T-helper 9 cell (primary cell): ENCODE measurements around the gene CRACR2B.
A peak's percentile ranks its signal among the peaks of the same experiment; 100 is the strongest.

ENCODE experiments used
- DNase-seq: peaks from one replicate; pipeline ENCODE4 v3.0.0-alpha.2; 2020

Gene CRACR2B

DNA sequence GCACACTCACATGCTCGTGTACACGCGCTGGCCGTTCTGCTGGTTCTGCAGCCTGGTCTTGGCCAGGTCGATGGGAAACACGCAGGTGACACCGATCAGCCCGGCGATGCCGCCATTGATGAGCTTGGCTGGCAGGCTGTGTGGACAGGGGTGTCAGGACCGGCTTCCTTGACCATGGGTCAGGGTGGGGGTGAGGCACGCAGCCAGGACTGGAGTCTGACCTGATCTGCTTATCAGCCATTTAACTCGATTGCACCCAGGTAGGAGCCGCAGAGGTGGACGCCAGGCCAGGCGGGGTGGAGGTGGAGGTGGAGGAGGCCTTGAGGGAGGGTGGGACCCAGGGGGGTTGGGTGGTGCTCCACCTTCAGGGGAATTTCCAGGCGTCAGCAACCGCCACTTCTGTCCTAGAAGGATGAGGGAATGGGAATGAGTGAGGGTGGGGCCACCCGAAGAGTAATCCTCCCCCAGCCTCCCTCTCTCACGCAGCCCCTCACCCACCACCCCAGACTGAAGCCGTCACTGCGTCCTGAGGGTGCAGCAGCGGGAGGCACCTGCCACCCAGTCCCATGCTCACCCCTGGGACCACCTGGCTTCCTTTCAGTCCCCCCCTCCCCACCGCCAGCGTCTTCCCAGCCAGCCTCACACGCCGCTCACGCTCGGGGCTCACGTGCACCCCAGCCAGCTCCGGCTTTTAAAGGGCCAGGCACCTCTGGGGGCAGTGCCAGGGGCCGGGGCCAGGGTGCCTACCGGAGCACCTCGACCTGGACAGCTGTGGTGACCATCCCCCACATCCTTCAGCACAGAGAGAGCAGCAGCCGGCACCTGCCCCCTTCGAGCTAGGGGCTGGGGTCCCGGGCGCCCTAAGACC lies 32.7 kb upstream of the CRACR2B start:
- no peak for DNase-seq

DNA sequence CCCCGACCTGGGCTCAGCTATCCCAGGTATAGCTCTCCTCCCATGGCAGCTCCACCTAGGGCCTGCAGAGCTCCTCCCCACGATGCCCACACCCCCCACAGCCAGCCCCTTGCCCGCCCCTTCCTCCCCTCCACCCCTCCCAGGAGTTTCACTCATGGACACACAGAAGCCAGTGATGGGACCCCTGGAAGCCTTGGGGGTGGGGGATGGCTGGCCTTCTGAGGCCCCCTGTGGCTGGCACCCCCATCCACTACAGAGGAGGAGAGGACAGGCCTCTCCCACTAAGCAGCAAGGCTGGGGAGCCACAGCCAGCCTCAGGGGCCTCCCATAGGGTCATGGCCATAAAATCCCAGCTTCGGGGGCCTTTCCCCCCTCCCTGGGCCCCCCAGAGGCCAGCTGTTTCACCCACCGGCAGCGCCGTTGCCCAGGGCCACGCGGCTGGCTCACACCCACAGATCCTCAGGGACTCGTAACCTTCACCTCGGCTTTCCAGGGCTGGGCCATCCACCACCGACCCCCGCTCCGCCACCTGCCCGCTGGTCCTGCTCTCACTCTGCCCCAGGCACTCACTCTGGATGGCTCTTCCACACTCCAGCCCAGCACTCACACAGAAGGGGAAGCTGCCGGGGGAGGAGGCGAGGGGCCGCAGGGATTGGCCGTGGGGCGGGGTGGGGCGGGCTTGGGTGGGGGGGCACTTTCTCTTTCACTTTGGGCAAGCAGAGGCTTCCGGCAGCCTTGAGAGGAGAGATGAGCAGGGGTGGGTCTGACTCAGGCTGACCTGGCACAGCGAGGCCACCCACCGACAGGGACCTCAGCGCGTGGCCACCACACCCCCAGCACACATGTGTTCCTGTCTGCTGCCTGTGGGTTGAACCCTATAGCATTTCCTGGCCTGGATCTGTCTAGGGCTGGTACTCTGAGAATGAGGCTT lies 31.8 kb upstream of the CRACR2B start:
- peak; percentile 72 for DNase-seq

GRCh38 chr11:796565-797295 lies 31.0 kb upstream of the CRACR2B start:
- DNase-seq = no peak

DNA sequence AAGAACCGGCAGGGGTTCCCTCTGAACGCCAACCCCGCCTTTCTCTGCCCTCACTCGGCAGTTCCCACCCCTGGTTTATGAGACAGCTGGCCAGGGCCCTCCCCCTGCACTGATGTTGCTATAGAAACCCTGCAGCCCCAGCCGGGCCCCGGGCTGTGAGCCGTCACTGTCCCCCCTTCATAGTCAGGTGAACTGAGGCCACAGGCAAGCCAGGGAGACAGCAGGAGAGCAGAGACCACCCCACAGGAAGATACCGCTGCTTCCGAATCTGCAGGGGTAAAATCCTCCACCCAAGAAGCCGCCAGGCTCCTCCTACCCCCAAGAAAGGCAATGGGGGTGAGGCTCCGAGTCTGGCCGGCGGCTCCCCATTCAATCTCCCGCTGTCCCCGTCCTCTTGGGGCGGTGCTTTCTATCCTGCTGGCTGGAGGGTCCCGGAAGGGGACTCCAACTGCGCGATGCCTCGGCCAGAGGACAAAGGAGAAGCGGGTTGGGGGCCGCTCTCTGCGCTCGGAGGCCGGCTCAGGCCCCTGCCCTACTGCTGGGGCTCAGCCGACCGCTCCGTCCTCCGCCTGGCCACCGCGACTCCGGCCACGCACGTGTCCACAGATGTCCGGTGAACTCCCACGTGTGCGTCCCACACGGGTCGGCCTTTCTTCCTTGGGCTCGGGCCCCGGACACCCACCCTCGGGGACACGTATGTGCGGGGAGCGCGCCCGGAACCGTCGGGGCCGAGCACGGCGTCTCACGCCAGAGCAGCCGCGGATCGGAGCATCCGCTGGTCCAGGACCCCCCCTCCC lies 30.2 kb upstream of the CRACR2B start:
- DNase-seq = peak; percentile 66

DNA sequence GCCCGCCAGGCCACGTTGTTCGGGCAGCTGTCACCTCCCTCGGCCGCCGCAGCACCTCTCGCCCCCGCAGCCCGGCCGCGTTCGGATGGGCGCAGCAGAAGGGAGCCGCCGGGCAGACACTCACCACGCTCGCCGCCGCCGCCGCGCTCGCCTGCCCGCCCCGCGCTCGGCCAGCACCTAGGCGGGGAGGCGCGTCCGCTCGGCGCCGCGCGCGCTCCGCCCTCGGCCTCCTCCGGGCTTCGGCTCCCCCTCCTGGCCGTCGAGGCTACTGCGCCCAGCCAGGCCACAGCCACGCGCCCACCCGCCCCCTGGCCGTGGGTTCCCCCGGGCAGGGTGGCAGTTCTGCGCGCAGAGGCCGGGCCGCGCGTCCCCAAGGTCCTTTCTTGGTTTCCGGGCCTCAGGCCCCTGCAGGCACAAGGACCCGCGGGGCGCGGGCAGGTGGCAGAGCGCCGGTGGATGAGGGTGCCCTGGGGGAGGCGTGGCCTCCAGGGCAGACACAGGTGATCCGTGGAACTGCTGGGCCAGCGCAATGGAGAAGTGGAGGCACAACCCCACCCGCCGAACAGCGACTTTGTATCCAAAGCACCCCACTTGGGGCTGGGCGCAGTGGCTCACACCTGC lies 29.5 kb upstream of the CRACR2B start, which contains the start of gene SLC25A22:
Gene SLC25A22, minus strand, starts transcription at position 189 of the 621 bp plus-strand sequence. CDS start 3,275 bp downstream, outside the sequence.
- peak; percentile 81 for DNase-seq

- no peak for DNase-seq
Observed at GRCh38 chr11:799641-800316, 27.9 kb upstream of the CRACR2B start.

- no peak for DNase-seq
Observed at GRCh38 chr11:800473-800872, 27.2 kb upstream of the CRACR2B start.

DNA sequence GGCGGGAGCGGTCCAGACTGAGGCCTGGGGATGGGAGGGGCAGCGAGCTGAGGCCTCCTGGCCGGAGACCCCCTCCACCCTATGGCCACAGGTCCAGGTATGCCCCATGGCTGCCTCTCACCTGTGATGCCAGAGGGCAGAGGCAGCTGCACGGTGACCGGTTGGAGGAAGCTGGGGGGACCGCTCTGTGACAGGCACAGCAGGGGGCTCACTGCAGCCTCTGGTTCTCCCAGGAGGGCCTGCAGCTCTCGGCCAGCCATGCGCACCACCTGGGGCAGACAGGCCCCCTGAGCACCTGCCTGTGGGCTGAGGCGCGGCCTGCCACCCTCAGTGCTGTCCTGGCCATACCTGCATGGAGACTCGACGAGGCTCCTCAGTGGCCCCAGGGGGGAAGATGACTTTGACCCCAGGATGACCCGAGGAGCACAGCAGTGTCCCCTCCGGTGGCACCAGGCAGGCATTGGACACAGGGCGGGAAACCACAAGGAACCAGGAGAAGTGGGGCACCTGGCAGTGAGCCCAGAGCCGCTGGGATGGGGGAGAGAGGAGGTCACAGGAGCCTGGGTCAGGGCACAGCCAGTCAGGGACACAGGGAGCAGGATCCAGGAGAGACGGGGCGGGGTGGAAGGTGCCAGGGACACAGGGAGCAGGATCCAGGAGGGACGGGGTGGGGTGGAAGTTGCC lies 26.5 kb upstream of the CRACR2B start:
- no peak for DNase-seq

DNA sequence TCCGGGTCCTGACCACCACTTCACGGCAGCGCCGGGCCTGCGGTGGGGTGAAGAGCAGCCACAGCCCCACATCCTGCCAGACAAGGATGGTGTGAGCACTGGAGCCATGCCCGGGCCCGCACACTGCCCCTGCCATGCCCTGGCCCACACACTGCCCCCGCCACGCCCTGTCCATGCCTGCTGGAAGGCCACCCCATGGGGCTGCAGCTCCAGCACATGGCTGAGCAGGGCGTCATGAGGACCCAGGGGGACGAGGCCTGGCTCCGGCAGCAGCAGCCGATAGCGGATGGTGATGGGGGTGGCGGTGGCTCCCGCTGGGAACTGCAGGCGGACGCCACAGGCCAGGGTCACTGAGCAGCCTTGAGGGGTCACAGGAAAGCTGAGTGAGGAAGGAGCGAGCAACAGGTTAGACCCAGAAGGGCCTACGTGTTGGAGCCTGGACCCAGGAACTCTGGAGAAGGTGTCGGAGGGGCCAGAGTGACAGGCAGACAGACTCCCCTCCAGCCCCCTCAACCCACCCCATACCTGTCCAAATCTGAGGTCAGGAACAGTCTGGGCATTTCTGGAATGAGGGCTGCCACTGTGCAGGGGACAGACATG lies 25.6 kb upstream of the CRACR2B start:
- no peak for DNase-seq

DNA sequence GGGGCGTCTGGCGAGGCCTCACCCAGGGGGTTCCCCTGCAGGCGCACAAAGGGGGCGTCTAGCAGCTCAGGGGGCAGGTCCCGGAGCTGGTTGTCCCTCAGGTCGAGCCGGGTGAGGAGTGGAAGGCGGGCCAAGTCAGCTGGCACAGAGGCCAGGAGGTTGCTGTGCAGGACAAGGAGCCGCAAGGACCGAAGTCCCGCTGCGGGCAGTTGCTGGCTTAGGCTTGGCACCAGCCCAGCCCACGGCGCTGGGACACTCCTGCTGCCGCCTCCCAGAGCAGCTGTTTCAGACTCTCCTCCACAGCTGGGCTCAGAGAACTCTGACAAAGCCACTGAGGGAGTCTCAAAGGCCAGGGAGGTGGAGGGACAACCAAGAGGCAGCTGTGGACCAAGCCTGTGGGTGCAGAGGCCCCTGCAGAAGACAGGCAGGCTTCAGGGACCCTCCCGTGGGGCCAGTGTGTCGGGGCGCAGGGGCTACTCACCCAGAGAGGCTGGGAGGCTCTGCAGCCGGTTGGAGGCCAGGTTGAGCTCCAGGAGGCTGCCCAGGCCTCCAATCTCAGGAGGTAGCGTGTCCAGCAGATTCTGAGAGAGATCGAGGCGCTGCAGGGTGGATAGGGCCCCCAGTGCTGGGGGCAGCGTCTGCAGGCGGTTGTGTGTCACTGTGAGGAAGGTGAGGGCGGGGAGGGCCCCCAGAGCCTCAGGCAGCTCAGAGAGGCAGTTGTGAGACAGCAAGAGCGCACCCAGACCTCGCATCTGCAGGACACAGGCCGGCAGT lies 24.8 kb upstream of the CRACR2B start:
- DNase-seq = no peak

DNA sequence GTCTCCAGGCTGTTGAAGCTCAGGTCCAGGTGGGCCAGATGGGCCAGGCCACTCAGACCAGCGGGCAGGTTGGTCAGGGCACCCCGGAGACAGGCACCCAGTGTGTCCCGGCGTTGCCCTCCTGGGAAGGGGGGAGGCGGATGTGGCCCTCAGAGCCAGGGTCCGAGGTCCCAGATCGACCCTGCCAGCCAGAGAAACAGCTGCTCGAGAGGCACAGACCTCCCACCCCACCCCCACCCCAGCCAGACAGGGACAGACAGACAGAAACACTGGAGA lies 24.3 kb upstream of the CRACR2B start:
- no peak for DNase-seq

- DNase-seq = no peak
Observed at GRCh38 chr11:803770-804598, 23.7 kb upstream of the CRACR2B start.

GRCh38 chr11:804599-804964 lies 23.1 kb upstream of the CRACR2B start:
- DNase-seq = no peak

DNA sequence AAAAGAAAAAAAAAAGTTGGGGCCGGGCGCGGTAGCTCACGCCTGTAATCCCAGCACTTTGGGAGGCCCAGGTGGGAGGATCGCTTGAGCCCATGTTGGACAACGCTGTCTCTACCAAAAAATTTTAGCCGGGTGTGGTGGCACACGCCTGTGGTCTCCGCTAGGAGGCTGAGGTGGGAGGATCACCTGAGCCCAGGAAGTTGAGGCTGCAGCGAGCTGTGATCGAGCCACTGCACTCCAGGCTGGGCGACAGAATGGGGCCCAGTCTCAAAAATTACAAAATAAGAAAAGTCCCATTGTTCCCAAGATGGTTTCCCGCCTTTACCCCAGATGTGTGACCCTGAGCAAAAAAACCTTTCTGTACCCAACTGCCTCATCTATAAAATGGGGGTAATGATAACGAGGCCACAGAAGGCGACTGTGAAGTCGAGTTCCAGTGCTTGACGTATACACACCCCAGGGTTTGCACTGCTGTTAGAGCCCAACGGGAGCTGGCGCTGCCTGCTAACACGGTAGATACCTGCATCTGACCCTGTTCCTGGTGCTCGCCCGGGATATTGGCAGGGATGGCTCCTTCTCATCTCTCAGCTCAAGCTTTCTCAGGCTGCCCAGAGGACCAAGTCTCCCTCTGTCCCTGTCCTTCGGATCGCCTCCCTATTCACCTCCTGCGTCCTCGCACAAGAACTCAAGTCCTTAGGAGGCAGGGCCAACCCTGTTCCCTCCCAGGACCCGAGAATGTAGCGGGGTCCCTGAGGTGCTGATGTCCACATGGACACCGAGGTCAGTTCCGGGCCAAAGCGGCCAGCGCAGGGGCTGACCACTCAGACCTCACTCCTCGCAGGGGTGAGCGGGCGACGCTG lies 19.1 kb upstream of the CRACR2B start:
- DNase-seq = no peak

- peak; percentile 98 for DNase-seq
Observed at GRCh38 chr11:809287-810039, 18.3 kb upstream of the CRACR2B start, which contains the start of gene RPLP2. Gene RPLP2 (plus strand): TSS chr11:809967. CDS start chr11:810235, 268 bp downstream.

GRCh38 chr11:810040-810567 lies 17.6 kb upstream of the CRACR2B start:
- DNase-seq = no peak
